ENCODE measurements around the gene NIPA2.

NIPA2 gene

DNA sequence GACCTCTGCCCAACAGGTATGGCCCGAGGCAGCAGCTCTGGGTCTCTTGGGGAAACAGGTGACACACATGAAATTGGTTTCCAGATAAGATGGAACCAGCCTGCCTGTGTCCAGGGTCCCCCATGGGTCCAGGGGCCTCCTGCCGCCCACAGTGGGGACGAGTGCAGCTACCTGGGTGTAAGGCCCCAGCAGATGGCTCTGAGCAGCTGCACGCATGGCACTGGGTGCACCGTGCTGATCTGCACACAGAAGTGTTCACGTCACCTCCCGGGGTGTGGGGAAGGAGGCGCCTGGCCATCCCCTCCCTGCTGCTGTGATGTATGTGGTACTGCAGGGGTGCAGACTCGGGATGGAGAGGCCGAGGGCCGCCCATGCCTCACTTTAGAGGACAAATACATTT is 63.6 kb downstream of the NIPA2 start:
- DNase-seq, result no peak

- DNase-seq, result no peak
These were observed 64.1 kb downstream of the NIPA2 start for GRCh38 chr15:22902578-22902977.

GRCh38 chr15:22902981-22903380 is 64.5 kb downstream of the NIPA2 start:
- DNase-seq, result no peak

DNA sequence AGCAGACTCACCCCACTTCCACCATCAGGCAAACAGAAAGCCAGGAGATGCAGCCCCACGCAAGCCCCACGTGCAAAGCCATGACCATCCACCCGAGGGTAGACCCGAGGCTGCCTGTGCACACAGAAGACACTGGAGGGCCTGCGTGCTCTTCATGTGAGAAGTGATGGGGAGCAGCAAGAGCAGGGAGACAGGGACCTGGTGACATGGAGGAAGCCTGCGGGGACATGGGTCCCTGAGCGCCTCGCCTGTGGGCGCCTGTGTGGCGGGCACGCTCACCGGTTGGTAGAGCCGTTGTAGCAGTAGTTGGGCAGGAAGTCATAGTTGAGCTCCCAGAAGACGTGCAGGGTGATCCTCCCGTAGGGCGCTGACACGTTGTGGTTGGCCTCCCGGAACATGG is 65.0 kb downstream of the NIPA2 start:
- DNase-seq, result no peak

GRCh38 chr15:22903961-22904534 is 65.6 kb downstream of the NIPA2 start:
- DNase-seq, result no peak

GRCh38 chr15:22904736-22905135 is 66.3 kb downstream of the NIPA2 start:
- DNase-seq, result no peak

- no peak for DNase-seq
These were observed 68.9 kb downstream of the NIPA2 start for GRCh38 chr15:22907161-22907950.

DNA sequence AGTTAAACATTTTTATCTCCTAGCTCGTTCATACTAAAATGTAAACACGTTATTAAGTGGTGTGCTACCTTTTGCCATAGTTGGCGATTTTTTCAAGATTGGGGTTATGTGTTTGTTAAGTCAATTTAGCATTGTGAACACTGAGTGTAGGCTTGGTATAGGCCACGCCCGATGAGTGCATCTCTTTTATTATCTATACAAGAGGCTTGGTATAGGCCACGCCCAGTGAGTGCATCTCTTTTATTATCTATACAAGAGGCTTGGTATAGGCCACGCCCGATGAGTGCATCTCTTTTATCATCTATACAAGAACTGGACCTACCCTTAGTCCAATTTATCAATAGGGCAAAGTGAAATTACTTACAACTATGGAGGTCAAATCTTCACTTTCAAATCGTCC is 70.4 kb downstream of the NIPA2 start:
- DNase-seq, result no peak

- no peak for DNase-seq
These were observed 72.8 kb downstream of the NIPA2 start for GRCh38 chr15:22911306-22911705.

GRCh38 chr15:22912256-22912655 is 73.8 kb downstream of the NIPA2 start:
- DNase-seq, result no peak

DNA sequence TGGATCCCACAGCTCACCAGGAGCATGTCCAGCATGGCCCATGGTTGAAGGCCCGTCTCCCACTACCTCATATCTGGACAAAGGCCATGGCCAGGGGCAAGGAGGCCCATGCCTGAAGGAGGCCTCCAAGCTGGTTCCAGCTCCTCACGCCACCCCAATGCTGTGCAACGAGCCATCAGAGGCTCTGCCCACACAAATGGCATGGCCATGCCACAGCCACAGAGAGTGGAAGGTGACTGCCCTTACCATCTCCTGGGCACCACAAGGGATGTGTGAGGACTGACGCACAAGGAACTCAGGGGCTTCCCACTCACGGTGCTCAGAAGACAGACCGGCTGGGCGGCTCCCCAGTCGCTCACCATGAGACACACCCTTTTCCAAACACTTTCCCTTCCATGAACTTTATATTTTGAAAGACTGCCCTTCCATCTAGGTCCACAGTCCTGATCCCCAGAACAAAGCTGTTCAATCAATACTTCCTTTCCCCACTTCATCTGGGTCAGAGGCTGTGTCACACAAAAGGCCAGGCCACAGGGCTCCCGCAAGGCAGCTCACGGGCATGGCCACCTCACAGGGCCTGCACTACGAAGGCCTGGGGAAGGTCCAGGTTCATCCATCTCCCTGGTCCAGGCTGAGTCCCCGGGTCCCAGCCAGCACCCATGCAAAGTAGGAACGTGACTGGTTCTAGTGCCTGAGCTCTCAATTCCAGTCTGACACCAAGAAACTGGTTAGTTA is 75.3 kb downstream of the NIPA2 start:
- DNase-seq, result no peak

GRCh38 chr15:22915866-22916515 is 77.5 kb downstream of the NIPA2 start:
- no peak for DNase-seq

DNA sequence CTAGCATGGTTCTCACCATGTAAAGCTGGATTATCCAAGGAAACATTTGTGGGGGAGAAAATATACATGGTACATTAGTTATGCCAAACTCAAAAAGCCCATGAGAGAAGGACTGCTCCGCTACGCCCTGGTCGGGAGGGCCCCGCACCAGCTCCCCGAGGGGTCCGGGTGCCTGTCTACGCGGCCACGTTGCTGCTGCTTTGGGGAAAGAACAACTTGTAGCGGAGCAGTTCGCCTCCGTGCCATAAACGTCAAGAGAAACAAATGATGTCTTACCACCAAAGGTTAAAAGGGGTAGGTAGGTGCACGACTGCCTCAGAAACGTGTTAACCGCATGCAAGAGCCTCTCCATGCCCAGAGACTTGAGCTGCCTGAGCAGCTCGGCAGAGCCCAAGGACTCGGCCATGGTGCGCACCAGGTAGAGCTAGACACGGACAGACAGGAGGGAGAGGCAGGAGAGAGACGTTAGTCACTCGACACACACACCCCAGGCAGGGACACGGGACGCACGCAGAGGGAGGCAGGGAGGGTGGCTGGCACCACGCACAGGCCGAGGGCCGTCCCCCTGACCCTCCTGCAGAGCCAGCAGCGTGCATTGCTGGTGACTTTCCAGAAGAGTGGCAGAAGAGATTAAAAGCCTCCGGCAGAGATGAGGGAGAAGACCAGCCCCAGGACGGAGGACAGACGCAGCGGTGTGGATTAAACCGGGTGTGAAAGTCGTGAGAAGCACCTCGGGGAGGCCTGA is 78.3 kb downstream of the NIPA2 start:
- DNase-seq, result no peak

DNA sequence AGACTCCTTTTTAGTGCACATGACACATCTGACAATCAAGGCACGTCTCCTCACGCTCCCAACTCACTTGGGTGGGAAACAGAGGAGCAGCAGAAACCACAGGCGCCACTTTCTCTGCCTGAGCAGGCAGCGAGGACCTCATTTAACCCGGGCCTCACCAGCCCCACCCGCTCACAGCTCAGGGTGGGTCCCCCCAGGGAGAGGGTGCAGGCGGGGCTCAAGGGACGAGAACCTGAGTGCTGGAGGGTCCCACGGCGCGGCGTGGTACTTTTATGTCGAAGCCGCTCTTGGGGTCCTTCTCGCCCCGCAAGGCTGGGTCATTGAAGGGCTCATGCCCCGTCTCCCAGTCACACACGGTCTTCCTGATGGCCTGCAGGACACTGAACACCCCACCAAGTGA is 79.1 kb downstream of the NIPA2 start:
- no peak for DNase-seq

All from right kidney (tissue), 1 donor.